GM12892 (cell line): ENCODE data around the gene CTSL.

ENCODE experiments used
- DNase-seq: peaks from one replicate; pipeline ENCODE4 v3.0.0; 2011; ENCODE audit not compliant: insufficient read length
- FAIRE-seq: peaks from 2 replicates; lab custom pipeline; 2011; peaks lifted over from hg19 to GRCh38; lab: Jason Lieb, UNC
- POLR2A ChIP-seq: IDR thresholded peaks from 2 replicates; pipeline ENCODE4 v1.6.1; 2011; ENCODE audit warnings: low read depth, low read length, control low read depth
- POLR2AphosphoS5 ChIP-seq: IDR thresholded peaks from 2 replicates; pipeline ENCODE4 v1.6.1; 2011; ENCODE audit warnings: low read depth, low read length, control low read depth
- TAF1 ChIP-seq: IDR thresholded peaks from 2 replicates; pipeline ENCODE4 v1.6.1; 2011; ENCODE audit warnings: low read depth, mild to moderate bottlenecking, control low read depth, low read length, borderline replicate concordance

The CTSL gene

GRCh38 chr9:87713278-87713987 is 12.5 kb upstream of the CTSL start:
- FAIRE-seq, result no peak
- TF ChIP-seq TAF1 (no peak), POLR2A (no peak), POLR2AphosphoS5 (no peak)
- DNase-seq, result no peak

GRCh38 chr9:87713988-87714330 is 12.0 kb upstream of the CTSL start:
- FAIRE-seq (no peak), DNase-seq (no peak)
- TF ChIP-seq POLR2A (no peak), POLR2AphosphoS5 (no peak), TAF1 (no peak)

- TF ChIP-seq TAF1 (no peak), POLR2A (no peak), POLR2AphosphoS5 (no peak)
- no peak for DNase-seq
- FAIRE-seq, result no peak
Observed at GRCh38 chr9:87714819-87715218, 11.1 kb upstream of the CTSL start.

GRCh38 chr9:87716141-87716540 is 9.8 kb upstream of the CTSL start:
- DNase-seq (no peak), FAIRE-seq (no peak)
- TF ChIP-seq TAF1, result no peak
- no peak for TF ChIP-seq POLR2A
- no peak for TF ChIP-seq POLR2AphosphoS5

- no peak for FAIRE-seq
- no peak for TF ChIP-seq POLR2AphosphoS5
- TF ChIP-seq POLR2A, result no peak
- no peak for TF ChIP-seq TAF1
- no peak for DNase-seq
Observed at GRCh38 chr9:87717456-87717855, 8.5 kb upstream of the CTSL start.

GRCh38 chr9:87718231-87718630 is 7.7 kb upstream of the CTSL start:
- no peak for DNase-seq
- no peak for FAIRE-seq
- TF ChIP-seq POLR2A (no peak), TAF1 (no peak), POLR2AphosphoS5 (no peak)

GRCh38 chr9:87718852-87719612 is 6.9 kb upstream of the CTSL start:
- TF ChIP-seq POLR2AphosphoS5 (no peak), TAF1 (no peak), POLR2A (no peak)
- FAIRE-seq (no peak), DNase-seq (no peak)

GRCh38 chr9:87720173-87720572 is 5.7 kb upstream of the CTSL start:
- no peak for FAIRE-seq
- TF ChIP-seq TAF1 (no peak), POLR2A (no peak), POLR2AphosphoS5 (no peak)
- no peak for DNase-seq

- TF ChIP-seq POLR2A, result no peak
- TF ChIP-seq POLR2AphosphoS5, result no peak
- TF ChIP-seq TAF1, result no peak
- FAIRE-seq (no peak), DNase-seq (no peak)
Observed at GRCh38 chr9:87722393-87723088, 3.4 kb upstream of the CTSL start.

- TF ChIP-seq TAF1 (no peak), POLR2AphosphoS5 (no peak), POLR2A (no peak)
- no peak for FAIRE-seq
- no peak for DNase-seq
Observed at GRCh38 chr9:87725356-87725899, 491 bp upstream of the CTSL start.

- DNase-seq (no peak), FAIRE-seq (no peak)
- TF ChIP-seq TAF1 (no peak), POLR2A (no peak), POLR2AphosphoS5 (no peak)
Observed at GRCh38 chr9:87729246-87729645, 3.3 kb downstream of the CTSL start.
